Stimulated activated CD8-positive, alpha-beta memory T cell treated with anti-CD3 and anti-CD28 coated beads, Interleukin-4, amount 100 ng/mL, for 4 hours (primary cell): Measurements from ENCODE around the gene AXIN2.
"Not testable (repeated sequence)": the region's sequence is repeated elsewhere in the genome, so short reads cannot be mapped to it uniquely, and the experiment has no call there.

Experiments used
- DNase-seq, 2 donors: peaks; one replicate each; pipeline ENCODE4 v3.0.0-alpha.2; 2020; ENCODE audit warnings: low read depth in 2 of 2, low spot score in 1 of 2

Gene AXIN2

DNA sequence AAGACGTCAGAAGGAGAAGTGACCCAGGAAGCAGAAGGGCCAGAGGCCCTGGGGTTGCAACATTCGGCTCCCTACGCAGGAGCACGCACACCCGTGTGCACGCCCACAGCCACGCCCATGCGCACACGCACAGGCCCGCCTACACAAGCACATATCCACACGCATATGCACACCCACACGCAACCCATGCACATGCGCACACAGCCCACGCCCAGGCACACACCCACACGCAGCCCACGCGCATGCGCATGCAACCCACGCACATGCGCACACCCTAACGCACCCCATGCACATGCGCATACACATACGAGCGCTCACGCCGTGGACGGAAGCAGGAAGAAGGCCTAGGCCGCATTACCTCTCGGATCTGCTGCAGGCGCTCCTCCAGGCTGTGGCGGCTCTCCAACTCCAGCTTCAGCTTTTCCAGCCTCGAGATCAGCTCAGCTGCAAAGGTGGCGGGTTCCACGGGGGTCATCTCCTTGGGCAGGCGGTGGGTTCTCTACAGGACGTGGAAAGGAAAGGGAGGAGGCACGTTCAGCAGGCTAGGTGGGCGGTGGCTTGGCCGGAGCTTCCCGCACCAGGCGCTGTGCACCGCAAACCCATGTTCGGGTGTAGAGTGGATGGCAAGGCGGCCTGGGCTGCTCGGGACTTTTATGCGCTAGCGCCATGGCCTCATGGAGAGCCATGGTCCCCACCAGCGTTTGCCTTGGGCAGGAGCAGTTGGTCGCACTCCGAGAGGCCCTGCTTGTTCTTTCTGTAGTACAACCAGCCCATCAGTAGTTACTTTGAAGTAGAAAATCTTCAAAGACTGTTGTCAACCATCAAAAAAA lies 23.4 kb downstream of the AXIN2 start:
- no peak for DNase-seq

DNA sequence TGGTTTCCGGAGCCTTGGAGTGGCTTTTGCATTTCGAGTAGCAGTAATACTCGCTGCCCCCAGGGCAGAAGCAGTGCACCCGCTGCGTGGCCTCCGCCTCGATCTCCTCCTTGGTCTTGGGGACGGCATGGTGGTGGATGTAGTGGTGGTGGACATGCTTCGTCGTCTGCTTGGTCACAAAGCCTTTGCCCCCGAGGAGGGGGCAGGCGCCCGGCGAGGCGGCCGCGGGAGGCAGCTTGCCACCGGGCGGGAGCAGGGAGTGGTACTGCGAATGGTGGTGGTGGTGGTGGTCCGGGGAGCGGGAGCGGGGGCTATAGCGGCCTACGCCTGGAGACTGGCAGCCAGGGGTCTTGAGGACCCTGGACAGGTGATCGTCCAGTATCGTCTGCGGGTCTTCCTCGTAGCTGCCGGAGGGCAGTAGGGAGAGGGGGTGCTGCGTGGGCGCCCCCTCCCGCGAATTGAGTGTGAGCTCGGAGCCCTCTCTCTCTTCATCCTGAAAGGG lies 24.1 kb downstream of the AXIN2 start:
- DNase-seq: no peak

DNA sequence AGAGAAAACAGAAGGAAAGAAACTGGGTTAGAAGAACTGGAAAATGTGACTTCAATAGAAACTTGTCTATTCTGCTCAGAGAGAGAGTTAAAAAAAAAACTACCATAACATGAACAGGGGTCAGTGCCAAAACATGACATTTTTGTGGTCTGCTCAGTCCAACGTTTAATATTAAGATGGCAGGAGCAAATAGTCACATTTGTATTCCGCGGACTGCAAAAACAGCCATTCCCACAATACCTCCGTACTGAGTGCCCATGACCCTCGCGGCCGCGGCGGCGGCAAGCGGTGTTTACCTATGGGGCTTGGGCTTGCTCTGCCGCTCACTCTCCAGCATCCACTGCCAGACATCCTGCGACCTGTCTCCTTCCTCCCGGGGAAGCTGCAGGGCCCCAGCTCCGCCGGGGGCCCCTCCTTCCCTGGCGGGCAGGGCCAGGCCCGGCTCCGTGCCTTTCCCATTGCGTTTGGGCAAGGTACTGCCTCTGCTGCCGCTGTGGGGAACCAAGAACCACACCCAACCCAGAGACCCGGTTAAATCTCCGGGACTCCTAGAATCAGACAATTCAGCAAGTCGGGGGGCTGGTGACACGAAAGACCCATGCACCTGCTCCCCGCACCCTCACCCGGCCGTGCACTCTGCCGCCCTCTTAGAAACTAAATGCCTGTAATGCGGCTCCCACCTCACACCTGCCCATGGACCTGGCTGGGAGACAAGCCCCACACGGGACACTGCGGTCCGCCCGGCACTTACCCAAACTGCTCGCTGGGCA lies 24.7 kb downstream of the AXIN2 start:
- no peak for DNase-seq

DNA sequence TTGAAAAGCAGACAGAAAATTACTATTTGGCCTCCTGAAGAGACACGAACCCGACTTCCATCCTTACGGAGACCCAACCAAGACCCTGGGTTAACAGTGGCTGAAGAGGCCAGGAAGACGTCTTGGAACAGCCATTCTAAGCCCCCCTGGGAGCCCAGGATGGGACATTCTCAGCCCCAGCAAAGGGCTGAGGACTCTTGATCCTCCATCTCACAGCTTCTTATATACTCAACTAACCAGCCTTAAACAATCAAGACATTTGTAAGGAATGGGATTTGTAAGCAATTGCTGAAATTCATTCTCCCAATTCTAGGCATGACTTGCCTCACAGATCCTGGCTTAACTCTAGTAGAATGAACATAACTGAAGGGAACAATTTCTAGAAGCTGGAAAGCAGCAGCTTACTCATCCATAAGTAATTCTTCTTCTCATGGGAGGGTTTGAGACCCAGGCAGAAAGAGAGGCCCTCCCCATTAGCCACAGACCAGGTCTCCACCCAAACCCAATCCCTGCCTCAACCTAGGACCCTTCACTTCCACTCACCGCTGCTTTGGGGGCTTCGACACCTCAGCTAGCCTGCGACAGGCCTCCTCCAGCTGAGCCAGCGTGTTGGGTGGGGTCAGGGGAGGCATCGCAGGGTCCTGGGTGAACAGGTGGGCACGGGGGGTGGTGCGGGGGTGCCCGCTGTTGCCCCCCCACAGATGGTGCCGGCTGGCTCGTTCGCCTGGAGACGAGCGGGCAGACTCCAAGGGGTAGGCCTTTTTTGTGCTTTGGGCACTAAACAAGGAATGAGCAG lies 25.5 kb downstream of the AXIN2 start:
- DNase-seq: no peak

DNA sequence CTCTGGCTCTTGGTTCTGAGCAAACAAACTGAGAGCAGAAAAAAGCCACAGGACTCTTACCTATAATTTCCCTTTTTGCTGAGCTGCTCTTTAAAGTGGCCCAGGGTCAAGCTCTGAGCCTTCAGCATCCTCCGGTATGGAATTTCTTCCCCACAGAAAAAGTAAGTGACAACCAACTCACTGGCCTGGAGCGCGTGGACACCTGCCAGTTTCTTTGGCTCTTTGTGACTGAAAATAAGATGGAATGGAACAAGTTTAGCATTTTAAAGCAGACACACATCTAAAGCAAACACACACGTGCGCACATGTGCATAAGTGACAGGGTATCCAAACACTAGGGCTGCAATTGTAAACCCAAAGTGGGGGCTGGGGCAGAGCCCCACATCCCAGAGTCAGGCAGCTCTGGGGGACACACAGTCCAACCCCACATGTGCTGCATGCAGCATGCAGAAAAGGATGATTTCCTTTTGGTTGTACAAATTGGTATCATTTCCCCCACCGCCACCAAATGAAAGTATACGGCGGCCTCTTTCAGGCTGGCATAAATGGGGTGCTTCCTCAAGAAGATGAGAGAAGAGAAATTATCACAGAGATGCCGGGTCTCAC lies 27.5 kb downstream of the AXIN2 start:
- no peak for DNase-seq

- no peak for DNase-seq
These were observed 28.2 kb downstream of the AXIN2 start for GRCh38 chr17:65533056-65533745.

DNA sequence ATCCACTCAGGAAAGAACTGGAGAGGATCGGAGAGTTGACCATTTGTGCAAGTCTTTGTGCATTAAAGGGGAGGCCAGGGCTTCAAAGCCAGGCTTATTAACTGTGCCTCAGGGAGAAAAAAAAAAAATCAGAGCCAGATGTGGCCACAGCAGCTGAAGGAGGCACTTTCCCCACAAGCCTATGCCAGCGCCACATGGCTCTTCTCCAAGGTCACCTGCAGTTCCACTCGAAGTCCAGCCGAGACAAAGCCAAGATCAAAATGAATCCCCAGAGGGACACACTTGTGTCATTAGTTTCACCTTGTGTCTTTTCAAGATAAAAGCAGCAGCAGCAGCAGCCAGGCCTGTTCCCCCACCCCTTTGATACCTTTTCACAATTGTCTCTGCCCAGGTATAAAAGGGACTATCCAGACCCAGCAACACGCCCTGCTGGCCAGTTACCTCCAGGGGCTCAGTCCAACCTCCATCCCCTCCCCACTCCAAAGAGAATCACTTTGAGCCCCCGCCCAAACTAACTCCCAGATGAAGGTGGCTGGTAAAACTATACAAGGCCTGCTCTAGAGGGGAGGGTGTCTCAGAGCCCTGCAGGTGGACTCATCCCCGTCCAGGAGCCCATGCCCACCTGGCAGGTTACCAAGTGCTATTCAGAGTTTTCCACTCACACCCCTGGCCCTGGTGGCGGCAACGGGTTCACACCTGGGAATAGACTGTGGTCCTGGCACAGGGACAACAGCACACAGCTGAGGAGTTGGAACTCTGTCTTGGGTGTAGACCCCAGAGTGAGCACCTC lies 29.2 kb downstream of the AXIN2 start:
- no peak for DNase-seq

DNA sequence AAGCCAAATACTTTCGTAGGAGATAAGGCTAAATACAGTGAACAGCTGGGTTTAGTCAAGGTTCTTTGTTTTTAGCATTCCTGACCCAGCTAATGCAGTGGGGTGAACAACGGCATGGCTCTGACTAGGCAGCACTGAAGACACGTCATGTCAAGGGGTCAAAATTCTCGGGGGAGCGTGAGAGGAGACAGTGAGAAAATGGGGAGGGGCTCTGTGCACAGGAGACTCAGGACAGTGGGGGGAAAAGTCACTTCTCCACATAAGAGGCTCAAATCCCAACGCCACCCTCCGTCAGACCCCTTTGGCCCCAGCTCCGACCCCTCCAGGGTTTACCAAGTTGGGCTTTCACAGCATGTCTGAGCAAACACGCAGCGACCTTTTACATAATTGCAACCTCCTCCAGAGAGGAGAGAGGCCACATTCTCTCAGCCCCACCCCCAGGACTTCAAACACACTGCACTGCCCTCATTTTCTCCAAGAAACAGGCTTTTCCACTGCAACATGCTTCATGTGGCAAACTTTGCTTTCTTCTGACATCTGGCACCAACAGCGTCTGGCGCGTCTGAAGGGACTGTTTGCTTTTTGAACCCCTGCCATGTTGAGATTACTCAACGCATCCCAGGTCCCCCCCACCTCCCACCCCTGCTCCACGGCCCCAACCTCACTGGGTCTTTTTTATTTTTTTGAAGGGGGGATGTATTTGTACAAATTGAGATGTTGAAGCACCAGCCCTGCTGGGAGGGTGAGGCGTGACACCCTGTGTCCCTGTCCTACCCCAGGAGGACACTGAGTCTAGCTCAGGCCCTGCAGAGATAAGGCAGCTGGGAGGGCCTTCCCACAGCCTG lies 30.0 kb downstream of the AXIN2 start:
- no peak for DNase-seq

DNA sequence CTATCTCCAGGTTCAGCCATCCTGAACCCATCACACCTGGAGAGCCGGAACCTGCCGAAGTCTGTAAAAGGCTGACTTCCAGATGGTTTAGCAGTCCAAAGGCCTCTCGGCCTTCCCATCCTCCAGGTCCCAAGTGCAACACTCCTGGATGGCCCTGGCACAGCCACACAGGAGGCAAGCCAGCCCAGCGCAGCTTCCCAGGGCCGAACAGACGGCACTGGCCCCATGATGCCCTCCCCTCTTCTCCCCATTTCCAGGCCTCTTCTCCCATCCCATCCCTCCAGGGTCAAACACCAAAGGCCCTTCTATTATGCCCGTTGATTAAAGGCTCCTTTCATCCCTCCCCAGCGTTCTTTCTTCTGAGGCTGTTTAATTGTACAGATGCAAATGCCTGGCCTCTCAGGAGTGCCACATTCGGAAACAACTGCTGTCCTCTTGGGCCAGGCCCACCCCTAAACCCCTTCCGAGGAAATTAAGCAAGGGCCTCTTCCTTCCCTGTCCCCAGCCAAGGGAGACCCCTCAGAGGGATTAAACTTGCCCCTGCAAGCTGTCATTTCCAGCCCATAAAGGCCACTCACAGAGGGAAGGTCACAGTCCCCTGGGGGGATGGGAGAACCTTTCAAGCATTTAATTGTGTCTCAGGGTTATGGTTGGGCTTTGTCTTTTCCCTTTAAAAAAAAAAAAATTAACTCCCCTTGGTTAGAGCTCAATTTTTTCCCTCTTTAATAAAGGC lies 30.8 kb downstream of the AXIN2 start:
- no peak for DNase-seq

GRCh38 chr17:65529761-65530522 lies 31.5 kb downstream of the AXIN2 start:
- DNase-seq: no peak

DNA sequence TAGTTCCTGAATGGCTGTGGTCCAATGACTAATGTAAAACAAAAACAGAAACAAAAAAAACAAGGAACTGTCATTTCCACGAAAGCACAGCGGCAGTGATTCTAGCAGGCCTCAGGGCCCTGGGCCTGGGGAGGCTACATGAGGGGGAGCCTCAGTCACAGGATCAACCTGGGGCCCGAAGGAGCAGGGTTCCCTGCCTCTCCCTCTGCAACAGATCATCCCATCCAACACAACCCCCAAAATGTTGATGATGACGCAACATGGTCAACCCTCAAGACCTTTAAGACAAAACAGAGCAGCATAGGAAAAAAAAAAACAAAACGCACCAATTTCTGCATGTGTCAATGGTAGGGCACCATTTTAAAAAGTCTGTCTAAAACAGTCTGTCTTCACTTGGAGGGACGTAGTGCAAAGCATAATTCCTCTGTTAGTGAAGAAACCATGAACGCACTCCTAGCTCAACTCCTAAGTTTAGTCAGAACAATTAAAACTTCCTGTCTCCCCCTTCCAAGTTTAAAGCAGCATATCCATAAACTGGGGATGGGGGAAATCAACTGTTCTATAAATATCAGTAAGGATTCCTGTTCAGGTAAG lies 32.3 kb downstream of the AXIN2 start:
- no peak for DNase-seq

- no peak for DNase-seq
These were observed 33.4 kb downstream of the AXIN2 start for GRCh38 chr17:65527857-65528591.

DNA sequence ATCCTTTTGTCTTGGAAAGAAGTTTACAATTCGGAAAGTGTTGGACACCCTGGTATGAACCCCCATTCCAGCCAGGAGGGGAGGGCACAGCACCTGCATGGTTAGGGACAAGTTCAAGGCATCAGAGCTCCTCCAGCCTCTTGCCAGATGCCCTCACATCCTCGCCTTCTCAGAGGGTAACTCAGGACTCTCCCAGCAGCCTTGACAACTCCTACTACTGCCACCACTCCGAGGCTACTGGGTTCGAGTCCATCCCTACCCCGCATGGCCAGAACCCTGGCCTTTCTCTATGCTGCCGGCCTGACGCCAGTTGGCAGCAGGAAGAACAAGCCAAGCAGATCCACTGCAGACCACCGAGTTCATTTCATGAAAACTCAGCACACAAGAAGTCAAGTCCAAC lies 34.1 kb downstream of the AXIN2 start:
- DNase-seq: no peak

DNA sequence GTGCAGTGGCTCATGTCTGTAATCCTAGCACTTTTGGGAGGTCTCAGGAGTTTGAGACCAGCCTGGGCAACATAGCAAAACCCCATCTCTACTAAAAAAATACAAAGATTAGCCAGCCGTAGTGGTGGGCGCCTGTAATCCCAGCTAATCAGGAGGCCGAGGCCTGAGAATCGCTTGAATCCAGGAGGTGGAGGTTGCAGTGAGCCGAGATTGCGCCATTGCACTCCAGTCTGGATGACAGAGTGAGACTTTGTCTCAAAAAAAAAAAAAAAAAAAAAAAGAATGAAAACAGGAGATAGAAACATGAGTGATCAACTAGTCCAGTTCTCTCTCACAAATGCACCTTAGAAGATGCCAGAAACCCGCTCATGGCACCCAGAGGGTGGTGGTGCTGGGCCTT lies 34.6 kb downstream of the AXIN2 start:
- not testable (repeated sequence) for DNase-seq

DNA sequence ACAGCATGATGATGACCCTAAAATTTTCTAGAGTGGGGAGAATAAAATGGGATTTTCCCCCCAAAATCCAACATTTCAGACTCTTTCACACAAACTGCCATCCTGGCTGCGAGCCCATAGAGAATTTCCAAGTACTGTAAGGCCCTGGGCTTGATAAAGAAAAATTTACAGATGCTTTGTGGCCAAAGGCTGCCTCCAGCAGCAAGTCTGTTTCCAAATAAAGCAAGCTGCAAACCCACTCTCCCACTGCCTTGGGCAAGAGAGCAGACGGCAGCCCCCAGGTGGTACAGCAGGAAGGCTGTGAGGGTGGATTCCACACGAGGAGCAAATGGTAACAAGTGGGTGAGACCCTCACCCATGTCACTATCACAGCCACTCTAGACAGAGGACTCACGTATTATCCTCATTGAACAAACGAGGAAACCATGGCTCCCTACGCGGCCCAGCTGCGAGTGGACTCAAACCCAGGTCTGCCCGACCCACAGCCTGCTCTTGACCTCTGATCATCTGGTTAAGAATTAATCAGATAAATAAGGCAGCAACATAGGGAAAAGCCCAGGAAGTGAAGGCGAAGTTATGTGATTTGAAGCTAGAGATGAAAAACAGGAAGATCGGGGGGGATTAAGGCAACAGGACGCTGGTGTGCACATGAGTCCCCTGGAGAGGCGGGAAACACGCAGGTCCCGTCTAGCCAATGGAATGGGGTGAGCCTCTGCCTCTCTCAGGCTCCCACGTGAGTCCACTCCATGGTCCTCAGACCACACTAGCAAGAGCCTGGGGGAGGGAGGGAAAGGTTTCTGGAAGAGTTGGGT lies 37.4 kb downstream of the AXIN2 start:
- DNase-seq: no peak
